ENCODE results near the gene CD19.
A peak's percentile ranks its signal among the peaks of the same experiment; 100 is the strongest.

Gene CD19

DNA sequence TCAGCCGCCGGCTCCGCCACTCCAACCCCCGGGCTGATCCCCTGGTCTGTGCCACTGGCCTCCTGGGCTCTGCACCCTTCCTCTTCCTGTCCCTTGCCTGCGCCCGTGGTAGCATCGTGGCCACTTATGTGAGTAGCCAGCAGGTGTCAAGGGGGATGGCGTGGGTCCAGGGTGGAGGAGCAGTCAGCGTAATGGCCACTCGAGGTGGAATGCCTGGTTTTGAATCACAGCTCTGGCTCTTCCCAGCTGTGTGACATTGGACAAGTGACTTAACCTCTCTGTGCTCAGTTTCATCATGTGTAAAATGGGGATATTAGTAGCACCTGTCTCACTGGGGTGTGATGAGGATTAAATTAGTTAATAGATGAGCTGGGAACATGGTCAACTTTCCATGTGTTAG is 50.6 kb downstream of the CD19 start:
- DNase-seq (ENCODE audit: low spot score), result no peak

- no peak for DNase-seq (ENCODE audit: low spot score)
Observed at GRCh38 chr16:28982949-28983348, 51.2 kb downstream of the CD19 start.

DNA sequence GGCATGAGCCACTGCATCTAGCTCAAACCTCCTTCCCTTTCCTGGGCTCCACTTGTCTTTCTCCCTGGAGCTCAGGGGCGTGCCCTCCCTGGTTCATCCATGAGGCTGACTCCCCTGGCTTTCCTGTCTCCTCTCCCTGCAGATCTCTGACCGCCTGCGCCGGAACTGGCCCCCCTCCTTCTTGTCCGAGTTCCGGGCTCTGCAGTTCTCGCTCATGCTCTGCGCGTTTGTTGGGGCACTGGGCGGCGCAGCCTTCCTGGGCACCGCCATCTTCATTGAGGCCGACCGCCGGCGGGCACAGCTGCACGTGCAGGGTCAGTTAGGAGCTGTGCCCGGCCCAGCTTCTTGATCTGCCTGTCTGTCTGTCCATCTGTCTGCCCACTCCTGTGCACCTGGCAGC is 51.9 kb downstream of the CD19 start:
- DNase-seq (ENCODE audit: low spot score), result no peak

GRCh38 chr16:28984091-28984490 is 52.3 kb downstream of the CD19 start:
- DNase-seq (ENCODE audit: low spot score), result no peak

DNA sequence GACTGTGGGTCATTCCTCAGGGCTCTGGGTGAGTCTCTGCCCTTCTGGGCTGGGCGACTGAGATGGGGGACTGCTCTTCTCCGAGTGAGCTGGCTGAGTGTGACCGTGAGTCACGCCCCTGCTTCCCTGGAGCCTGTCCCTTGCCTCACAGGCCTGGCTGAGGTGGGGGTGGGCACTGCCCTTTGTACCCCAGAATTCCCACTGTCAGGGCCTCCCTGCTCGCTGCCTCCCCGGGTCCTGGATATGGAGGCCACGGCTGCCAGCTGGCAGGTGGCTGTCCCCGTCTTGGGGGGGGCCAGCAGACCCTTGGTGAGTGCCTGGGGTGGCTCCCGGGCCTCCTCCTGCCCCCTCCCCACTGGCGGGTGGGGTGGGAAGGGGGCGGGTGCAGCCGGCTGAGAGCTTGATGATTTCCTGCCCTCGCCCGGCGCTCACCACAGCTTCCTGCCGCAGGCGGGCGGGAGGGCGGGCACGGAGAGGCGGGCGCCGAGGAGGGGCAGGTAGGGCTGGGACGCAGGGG is 52.9 kb downstream of the CD19 start, which contains the start of gene LAT:
TSS of gene LAT (plus strand) at position 434 of the 517 bp plus-strand sequence. CDS start 366 bp downstream, outside the sequence.
- DNase-seq (ENCODE audit: low spot score), result peak; percentile 83

- DNase-seq (ENCODE audit: low spot score), result no peak
Observed at GRCh38 chr16:28985211-28986041, 53.7 kb downstream of the CD19 start.

DNA sequence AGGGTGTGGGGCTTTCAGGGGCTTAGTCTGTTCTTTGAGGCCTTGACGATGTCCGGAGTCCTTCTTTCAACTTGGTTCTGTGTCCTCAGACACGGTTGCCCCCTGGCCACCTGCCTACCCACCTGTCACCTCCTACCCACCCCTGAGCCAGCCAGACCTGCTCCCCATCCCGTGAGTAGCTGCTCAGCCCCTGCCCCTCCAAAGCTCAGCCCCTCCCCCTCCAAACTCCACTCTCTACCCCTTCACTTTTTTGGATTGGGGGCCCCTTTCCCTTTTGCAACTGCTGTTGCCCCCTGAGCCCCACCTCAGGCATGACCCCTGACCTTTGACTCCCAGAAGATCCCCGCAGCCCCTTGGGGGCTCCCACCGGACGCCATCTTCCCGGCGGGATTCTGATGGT is 54.3 kb downstream of the CD19 start:
- no peak for DNase-seq (ENCODE audit: low spot score)

- DNase-seq (ENCODE audit: low spot score), result no peak
Observed at GRCh38 chr16:28986492-28986891, 54.7 kb downstream of the CD19 start.

DNA sequence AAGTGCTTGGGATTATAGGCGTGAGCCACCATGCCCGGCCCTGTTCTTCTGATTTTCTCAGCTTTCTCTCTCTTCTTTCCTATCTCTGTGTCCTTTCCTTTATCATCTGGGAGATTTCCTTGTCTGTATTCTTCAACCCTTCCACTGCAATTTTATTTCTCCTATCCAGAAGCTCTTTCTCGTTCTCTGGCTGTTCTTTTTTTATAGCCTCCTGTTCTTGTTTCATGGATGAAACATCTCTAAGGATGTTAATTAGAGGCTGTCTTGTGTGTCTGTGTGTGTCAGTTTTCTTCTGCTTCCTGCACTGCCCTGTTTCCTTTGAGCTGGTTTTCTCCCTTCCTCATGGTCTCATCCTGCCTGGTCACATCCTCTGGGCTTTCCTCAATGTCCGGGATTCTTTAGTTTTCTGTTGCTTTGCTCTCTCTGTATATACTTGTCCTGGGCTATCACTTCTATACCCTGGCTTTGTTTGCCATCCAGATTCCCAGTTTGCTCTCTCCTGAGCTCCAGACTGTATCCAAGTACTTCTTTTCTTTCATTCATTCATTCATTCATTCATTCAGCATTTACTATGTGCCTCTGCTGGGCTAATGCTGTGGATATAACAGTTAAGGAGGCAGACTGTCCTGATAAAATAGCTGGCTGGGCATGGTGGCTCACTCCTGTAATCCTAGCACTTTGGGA is 55.5 kb downstream of the CD19 start:
- no peak for DNase-seq (ENCODE audit: low spot score)
